Kidney epithelial cell (primary cell): ENCODE results near the gene PRKCA. TPM values are rescaled to one million over a fixed set of nuclear protein-coding genes. Genes with fewer than 3 reads are reported as not detected.

Experiments
- DNase-seq: peaks from one replicate; pipeline ENCODE4 v3.0.0-alpha.2; 2010; ENCODE audit warnings: low read depth
- H3K27me3 ChIP-seq: 2 replicates; pipeline ENCODE4 v1.6.0; 2011; ENCODE audit warnings: low read length; ENCODE audit not compliant: control insufficient read depth, insufficient read depth
- H3K36me3 ChIP-seq: 2 replicates; pipeline ENCODE4 v1.5.1; 2011; ENCODE audit warnings: low read length; ENCODE audit not compliant: control insufficient read depth, insufficient read depth
- H3K4me3 ChIP-seq: 2 replicates; pipeline ENCODE4 v1.5.1; 2011; ENCODE audit warnings: low read depth, mild to moderate bottlenecking, control low read depth, low read length
- total RNA-seq: library from RNA; depleted of rRNA; stranded (reverse); fragments of >200 nt; gene quantifications from 2 replicates; pipeline ENCODE4 v1.2.3, GENCODE V29; 2015
- TF ChIP-seq, protein P1 (sequence below): IDR thresholded peaks from 2 replicates; pipeline ENCODE4 v1.5.1; 2011; ENCODE audit warnings: mild to moderate bottlenecking, moderate library complexity, low read length, control low read depth, inconsistent platforms; ENCODE audit not compliant: insufficient read depth, poor library complexity, severe bottlenecking

PRKCA gene
- total RNA-seq, 1 donor from 2014 or later: 5.7 TPM

DNA sequence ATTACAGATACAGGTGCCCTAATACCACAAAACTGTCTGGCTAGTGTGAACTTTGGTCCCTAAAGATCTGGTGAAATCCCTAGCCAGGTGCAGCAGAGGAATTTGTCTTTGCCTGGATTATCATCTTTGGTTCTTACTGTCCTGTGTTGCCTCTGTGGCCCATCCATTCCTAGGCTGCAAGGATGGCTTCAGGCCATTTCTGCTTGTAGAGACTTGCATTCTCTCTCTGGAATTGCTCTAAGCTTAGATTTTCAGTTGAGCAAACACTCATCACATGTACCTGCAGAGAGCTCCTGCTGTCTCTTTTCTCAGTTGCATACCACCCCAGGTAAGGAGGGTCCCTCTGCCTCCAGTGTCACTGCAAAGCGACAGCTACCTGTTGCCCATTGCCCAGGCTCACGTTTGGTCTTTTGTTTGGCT, 114.9 kb downstream of the PRKCA start:
- no peak for DNase-seq
- Histone ChIP-seq H3K4me3 (no peak overlapping the region), H3K27me3 (no peaks in the 10 kb centered on the region), H3K36me3 (no peaks in the 10 kb centered on the region)
- TF ChIP-seq, protein P1, sequence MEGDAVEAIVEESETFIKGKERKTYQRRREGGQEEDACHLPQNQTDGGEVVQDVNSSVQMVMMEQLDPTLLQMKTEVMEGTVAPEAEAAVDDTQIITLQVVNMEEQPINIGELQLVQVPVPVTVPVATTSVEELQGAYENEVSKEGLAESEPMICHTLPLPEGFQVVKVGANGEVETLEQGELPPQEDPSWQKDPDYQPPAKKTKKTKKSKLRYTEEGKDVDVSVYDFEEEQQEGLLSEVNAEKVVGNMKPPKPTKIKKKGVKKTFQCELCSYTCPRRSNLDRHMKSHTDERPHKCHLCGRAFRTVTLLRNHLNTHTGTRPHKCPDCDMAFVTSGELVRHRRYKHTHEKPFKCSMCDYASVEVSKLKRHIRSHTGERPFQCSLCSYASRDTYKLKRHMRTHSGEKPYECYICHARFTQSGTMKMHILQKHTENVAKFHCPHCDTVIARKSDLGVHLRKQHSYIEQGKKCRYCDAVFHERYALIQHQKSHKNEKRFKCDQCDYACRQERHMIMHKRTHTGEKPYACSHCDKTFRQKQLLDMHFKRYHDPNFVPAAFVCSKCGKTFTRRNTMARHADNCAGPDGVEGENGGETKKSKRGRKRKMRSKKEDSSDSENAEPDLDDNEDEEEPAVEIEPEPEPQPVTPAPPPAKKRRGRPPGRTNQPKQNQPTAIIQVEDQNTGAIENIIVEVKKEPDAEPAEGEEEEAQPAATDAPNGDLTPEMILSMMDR: no peak

DNA sequence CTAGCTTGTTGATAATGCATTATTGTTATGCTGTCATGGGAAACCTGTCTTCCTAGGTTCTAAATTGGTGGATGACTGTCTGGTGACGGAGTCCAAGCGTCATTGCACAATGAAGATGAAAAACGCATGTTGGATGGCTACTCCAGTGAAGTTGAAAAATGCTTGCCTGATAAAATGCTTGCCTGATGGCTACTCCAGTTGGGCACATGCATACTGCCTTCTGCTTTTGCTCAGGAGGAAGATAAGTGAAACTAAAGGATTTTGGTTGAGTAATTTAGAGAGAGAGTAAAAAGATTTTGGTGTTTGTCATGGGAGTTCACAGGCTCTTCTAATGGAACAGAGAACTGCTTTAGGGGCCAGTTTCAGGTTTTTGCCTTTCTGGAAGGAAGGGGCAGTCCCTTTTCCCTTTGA, 118.6 kb downstream of the PRKCA start:
- H3K36me3 ChIP-seq: no peaks in the 10 kb centered on the region
- TF ChIP-seq, protein P1: no peak
- DNase-seq: no peak

DNA sequence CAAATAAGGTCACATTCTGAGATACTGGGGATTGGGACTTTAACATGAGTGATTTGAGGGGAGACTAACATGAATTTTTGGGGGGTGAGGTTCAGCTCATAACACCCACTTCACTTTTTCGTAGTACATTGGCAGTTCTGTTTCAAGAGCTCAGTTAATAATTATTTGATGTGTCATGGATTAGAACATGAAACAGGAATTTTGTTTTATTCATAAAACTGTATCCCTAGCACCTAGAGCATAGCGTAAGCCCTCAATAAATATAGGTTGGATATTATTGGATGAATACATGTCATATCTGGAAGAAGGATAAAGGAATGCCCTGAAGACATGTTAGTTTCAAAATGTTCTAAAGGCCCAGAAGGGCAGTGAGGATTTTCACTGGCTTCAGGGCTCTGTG, 119.8 kb downstream of the PRKCA start:
- Histone ChIP-seq H3K27me3 (no peaks in the 10 kb centered on the region), H3K4me3 (no peak overlapping the region), H3K36me3 (no peaks in the 10 kb centered on the region)
- no peak for DNase-seq
- TF ChIP-seq, protein P1: no peak

More for the DNA sequence above, 118.6 kb downstream of the PRKCA start:
- Histone ChIP-seq H3K27me3 (no peaks in the 10 kb centered on the region), H3K4me3 (no peak overlapping the region)

DNA sequence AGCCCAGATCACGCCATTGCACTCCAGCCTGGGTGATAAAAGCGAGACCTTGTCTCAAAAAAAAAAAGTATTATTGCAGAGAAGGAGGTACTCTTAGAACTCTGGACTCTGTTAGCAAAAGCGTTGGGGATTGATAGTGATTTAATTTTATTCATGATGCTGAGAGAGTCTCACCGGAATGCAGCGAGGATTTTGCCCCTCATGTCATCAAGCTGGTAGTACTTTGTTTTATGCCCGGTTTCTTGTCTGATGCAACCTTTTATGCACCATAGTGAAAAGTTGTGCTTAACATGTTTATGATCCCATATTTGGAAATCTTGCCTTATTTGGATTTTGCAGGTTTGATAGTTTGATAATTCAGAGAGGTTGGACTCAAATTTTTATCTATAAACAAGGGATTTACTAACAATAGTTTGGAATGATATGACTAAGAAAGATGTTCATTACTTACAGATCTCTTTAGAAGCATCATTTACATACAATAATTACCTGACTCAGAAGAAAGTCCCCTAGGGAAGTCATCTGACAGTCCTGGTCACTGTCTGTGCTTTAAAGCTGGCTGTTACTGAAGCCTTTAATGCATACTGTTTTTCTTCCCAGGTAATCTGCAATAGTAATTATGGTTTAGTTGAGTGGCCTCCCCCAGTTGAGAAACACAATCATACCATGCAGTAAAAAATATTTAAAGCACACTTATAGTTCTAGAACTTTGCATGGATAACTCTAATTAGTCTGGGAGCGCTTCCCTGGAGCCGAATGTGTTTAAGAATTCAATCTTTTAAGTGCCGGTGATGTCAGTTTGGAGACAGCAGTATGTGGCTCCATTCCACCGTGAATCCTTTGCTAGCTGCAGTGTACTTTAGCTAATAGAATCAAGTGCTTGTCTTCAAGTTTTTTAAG, 120.9 kb downstream of the PRKCA start:
- Histone ChIP-seq H3K36me3 (no peaks in the 10 kb centered on the region), H3K4me3 (no peak overlapping the region), H3K27me3 (no peaks in the 10 kb centered on the region)
- DNase-seq: no peak
- TF ChIP-seq, protein P1: no peak

DNA sequence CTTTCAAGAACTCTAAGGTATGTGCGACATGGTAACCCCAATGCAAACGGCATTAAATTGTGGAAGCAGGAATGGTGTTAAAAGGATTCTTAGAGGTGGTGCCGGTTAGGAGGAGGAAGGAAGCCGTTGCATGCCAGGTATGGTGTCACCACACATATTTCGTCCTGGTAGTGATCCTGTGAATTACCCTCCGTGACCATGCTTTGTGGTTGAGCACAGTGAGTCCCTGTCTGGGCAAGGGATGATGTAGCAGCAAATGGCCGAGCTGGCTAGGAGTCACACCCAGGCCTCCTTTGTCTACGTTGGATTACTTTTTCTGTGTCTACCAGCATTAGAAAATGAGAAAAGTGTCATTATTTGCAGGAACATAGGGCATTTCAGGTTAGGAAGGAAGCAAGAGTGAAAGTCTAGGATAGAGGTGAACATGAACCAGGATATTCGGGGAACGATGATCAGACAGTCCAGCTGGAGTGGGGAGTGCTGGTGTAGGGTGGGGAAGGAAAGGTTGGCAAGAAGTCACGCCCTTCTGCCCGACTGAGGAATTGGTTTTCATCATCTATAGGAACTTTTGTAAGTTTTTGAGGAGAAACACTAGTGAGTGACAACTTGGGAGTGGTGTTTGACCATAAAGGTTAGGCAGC, 123.5 kb downstream of the PRKCA start:
- no peak overlapping the region for H3K4me3 ChIP-seq
- DNase-seq: no peak
- H3K27me3 ChIP-seq: no peaks in the 10 kb centered on the region
- TF ChIP-seq, protein P1: no peak
- H3K36me3 ChIP-seq: no peaks in the 10 kb centered on the region
